ENCODE data around the gene TBC1D20. TPM values are rescaled to one million over a fixed set of nuclear protein-coding genes. Genes with fewer than 3 reads are reported as not detected.

The TBC1D20 gene
- total RNA-seq, 1 donor = 64.8 TPM

Small RNA genes within 50 kb of the gene (small RNA-seq; reads per million reads assigned to genes)
- not detected for gene RF00019

Other genes with a start within 250 kb of the TBC1D20 start
- gene DEFB129, start 235.3 kb downstream of the TBC1D20 start, total RNA-seq = not detected in 2 replicates
- not detected in 2 replicates for gene DEFB132, start 204.8 kb downstream of the TBC1D20 start, total RNA-seq
- 2.2 and 3.5 TPM in 2 replicates for gene C20orf96, start 171.8 kb downstream of the TBC1D20 start, total RNA-seq
- 9.0 and 9.4 TPM in 2 replicates for gene ZCCHC3, start 165.0 kb downstream of the TBC1D20 start, total RNA-seq
- 6.2 and 6.9 TPM in 2 replicates for gene SOX12, start 137.0 kb downstream of the TBC1D20 start, total RNA-seq
- 39.5 and 49.6 TPM in 2 replicates for gene NRSN2, start 115.4 kb downstream of the TBC1D20 start, total RNA-seq
- gene TRIB3, start 81.8 kb downstream of the TBC1D20 start, total RNA-seq = 176 and 213 TPM in 2 replicates
- 73.1 and 104 TPM in 2 replicates for gene RBCK1, start 54.2 kb downstream of the TBC1D20 start, total RNA-seq
- gene CSNK2A1, start 81.3 kb upstream of the TBC1D20 start, total RNA-seq = 82.9 and 90.5 TPM in 2 replicates
- not detected in 2 replicates for gene TCF15, start 147.8 kb upstream of the TBC1D20 start, total RNA-seq
- 60.1 and 65.1 TPM in 2 replicates for gene SRXN1, start 190.7 kb upstream of the TBC1D20 start, total RNA-seq
- gene SCRT2, start 213.3 kb upstream of the TBC1D20 start, total RNA-seq = not detected in 2 replicates